ENCODE results near the gene TNP1.

- TF ChIP-seq POLR2AphosphoS5 (IDR thresholded peaks at IDR 0.05) (peak in 1 of 3 donors; percentile 44), POLR2A (IDR thresholded peaks at IDR 0.05) (no peak)
These were observed 20.8 kb upstream of the TNP1 start for GRCh38 chr2:216880509-216881184.
